ENCODE results near the gene ULK4. TPM values are rescaled to one million over a fixed set of nuclear protein-coding genes. Genes with fewer than 3 reads are reported as not detected.

ULK4 gene
- total and polyA plus RNA-seq, 7 donors, result 2.1 to 18.6 (median 8.9) TPM

- TF ChIP-seq POLR2AphosphoS5 (IDR thresholded peaks at IDR 0.05), result peak in 1 of 4 donors; percentile 1
- no peak for TF ChIP-seq EP300 (IDR thresholded peaks at IDR 0.05)
- H3K4me1 ChIP-seq, result peaks cover 2 to 52% (median 35%) of the 10 kb centered on the region in 4 donors
- intact Hi-C loops (cut with DNase I), result loop anchor here (5.0 to 10.0 kb wide), 3 partner anchors 415 to 743 kb away; partner anchors contain the start of gene RPL14
- peak overlapping the region; percentile 96 to 99 (median 98) for H3K27ac ChIP-seq
- 1% methylated on average over 40 of the region's 40 CpGs for WGBS, 2 donors
- H3K4me3 ChIP-seq, result peak overlapping the region; percentile 70 to 97 (median 90)
- H3K27me3 ChIP-seq, result no peaks in the 10 kb centered on the region
- peak; percentile 70 for DNase-seq
- H3K36me3 ChIP-seq, result no peaks in the 10 kb centered on the region
- no peaks in the 10 kb centered on the region for H3K9me3 ChIP-seq
These were observed 761.8 kb downstream of the ULK4 start for GRCh38 chr3:41199866-41200668.

DNA sequence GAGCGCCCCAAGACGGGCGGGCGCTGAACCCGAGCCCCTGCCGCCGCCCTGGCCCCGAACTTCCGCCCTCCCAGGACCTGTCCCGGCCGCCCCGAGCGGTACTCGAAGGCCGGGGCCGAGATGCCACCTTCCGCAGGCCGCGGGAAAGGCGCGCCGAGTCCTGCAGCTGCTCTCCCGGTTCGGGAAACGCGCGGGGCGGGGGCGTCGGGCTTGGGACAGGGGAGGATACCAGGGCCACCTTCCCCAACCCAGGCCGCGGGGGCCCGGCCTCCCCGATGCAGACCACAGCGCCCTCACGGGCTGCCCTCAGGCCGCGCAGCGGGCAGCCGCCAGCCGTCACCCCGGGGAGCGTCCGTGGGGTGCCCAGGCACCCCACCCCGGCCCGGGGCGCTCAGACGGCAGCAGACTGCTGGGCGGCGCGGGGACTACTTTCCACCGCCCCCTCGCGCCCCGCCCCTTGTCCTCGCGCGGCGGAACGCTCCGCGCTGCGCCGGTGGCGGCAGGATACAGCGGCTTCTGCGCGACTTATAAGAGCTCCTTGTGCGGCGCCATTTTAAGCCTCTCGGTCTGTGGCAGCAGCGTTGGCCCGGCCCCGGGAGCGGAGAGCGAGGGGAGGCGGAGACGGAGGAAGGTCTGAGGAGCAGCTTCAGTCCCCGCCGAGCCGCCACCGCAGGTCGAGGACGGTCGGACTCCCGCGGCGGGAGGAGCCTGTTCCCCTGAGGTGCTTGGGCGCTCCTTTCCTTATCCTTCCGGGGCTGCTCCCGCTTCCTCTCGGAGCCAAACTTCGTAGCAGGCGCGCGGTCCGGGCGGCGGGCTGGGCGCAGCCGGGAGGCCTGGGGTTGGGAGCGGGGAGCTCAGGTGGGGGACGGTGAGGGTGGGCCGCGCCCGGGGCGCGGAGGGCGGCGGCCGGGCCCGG is 762.7 kb downstream of the ULK4 start, which contains the start of gene CTNNB1:
Gene CTNNB1 (plus strand): TSS at position 556 of the 916 bp plus-strand sequence. CDS start 24,564 bp downstream, outside the sequence.
- intact Hi-C loops (cut with DNase I), result loop anchor here (5.0 to 10.0 kb wide), 2 partner anchors 414 to 742 kb away; partner anchors contain the start of gene RPL14
- no peaks in the 10 kb centered on the region for H3K9me3 ChIP-seq
- 0 to 1% methylated on average over 112 of the region's 112 CpGs for WGBS, 2 donors
- H3K4me1 ChIP-seq, result peaks cover 2 to 43% (median 26%) of the 10 kb centered on the region in 4 donors
- no peaks in the 10 kb centered on the region for H3K27me3 ChIP-seq
- H3K36me3 ChIP-seq, result no peaks in the 10 kb centered on the region
- TF ChIP-seq POLR2AphosphoS5 (IDR thresholded peaks at IDR 0.05) (peak; percentile 99 to 100 (median 100)), POLR2A (IDR thresholded peaks at IDR 0.05) (peak; percentile 98), EP300 (IDR thresholded peaks at IDR 0.05) (no peak)
- TF ChIP-seq, protein P1, sequence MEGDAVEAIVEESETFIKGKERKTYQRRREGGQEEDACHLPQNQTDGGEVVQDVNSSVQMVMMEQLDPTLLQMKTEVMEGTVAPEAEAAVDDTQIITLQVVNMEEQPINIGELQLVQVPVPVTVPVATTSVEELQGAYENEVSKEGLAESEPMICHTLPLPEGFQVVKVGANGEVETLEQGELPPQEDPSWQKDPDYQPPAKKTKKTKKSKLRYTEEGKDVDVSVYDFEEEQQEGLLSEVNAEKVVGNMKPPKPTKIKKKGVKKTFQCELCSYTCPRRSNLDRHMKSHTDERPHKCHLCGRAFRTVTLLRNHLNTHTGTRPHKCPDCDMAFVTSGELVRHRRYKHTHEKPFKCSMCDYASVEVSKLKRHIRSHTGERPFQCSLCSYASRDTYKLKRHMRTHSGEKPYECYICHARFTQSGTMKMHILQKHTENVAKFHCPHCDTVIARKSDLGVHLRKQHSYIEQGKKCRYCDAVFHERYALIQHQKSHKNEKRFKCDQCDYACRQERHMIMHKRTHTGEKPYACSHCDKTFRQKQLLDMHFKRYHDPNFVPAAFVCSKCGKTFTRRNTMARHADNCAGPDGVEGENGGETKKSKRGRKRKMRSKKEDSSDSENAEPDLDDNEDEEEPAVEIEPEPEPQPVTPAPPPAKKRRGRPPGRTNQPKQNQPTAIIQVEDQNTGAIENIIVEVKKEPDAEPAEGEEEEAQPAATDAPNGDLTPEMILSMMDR (IDR thresholded peaks at IDR 0.05), result peak in 1 of 4 experiments; percentile 9
- peak within 1 kb of the TSS; percentile 70 to 97 (median 90) for H3K4me3 ChIP-seq
- peak; percentile 96 for DNase-seq
- peak within 1 kb of the TSS; percentile 96 to 99 (median 98) for H3K27ac ChIP-seq

DNA sequence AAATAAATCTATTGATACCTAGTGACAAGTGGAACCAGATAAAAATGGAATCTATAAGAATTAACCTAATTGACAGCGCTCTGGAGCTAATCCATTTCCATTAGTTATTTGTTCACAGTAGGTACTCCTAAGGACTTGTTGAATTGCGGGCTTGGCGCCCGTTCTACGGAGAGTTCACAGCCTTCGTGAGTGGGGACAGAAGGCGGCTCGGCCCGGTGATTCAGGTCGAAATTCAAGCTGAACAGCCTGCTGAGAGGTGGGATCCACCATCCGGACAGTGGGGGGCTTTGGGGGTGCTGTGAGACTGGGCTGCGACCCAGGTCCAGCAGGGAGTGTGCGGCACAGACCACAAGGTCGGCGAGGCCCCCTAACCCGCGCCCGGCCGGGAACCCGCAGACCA is 763.4 kb downstream of the ULK4 start:
- DNase-seq, result peak; percentile 75
- peak overlapping the region; percentile 70 to 97 (median 90) for H3K4me3 ChIP-seq
- TF ChIP-seq EP300 (IDR thresholded peaks at IDR 0.05) (no peak), POLR2AphosphoS5 (IDR thresholded peaks at IDR 0.05) (no peak), POLR2A (IDR thresholded peaks at IDR 0.05) (no peak)
- TF ChIP-seq, protein P1 (IDR thresholded peaks at IDR 0.05), result no peak
- no peaks in the 10 kb centered on the region for H3K9me3 ChIP-seq
- no peaks in the 10 kb centered on the region for H3K27me3 ChIP-seq
- WGBS, 2 donors, result 8 to 9% methylated on average over 20 of the region's 20 CpGs
- no peaks in the 10 kb centered on the region for H3K36me3 ChIP-seq
- intact Hi-C loops (cut with DNase I), result loop anchor here (5.0 to 10.0 kb wide), 2 partner anchors 414 to 741 kb away; partner anchors contain the start of gene RPL14
- peak overlapping the region; percentile 96 to 99 (median 98) for H3K27ac ChIP-seq
- H3K4me1 ChIP-seq, result peaks cover 2 to 36% (median 21%) of the 10 kb centered on the region in 4 donors

DNA sequence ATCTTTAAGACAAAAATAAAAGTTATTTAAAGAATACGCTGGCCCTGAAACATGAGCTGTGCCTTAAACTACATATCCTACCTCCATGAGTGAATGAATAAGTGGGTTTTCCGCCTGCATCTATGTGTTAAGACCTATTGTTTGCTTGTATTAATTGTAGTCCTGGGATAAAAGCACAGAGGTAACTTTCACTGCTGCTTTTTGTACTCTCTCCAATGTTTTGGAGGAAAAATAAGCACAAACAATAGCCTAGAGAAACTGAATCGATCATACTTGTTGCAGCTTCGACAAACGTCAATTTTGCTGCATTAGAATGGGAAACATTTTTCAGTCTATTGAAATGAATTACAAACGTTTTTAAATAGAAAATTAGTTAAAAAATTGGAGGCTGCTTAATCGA is 763.9 kb downstream of the ULK4 start:
- TF ChIP-seq POLR2A (IDR thresholded peaks at IDR 0.05) (no peak), EP300 (IDR thresholded peaks at IDR 0.05) (no peak), POLR2AphosphoS5 (IDR thresholded peaks at IDR 0.05) (no peak)
- TF ChIP-seq, protein P1 (IDR thresholded peaks at IDR 0.05), result peak in 1 of 4 experiments; percentile 4
- no peak for DNase-seq
- H3K27me3 ChIP-seq, result no peaks in the 10 kb centered on the region
- H3K9me3 ChIP-seq, result no peaks in the 10 kb centered on the region
- intact Hi-C loops (cut with DNase I), result loop anchor here (5.0 to 10.0 kb wide), 2 partner anchors 413 to 741 kb away; partner anchors contain the start of gene RPL14
- 82% methylated on average over 7 of the region's 7 CpGs for WGBS, 2 donors
- H3K27ac ChIP-seq, result peak overlapping the region in 1 of 4 donors; percentile 97
- no peaks in the 10 kb centered on the region for H3K36me3 ChIP-seq
- H3K4me1 ChIP-seq, result peaks cover 2 to 32% (median 19%) of the 10 kb centered on the region in 4 donors
- peak overlapping the region in 1 of 4 donors; percentile 89 for H3K4me3 ChIP-seq

Small RNA genes within 50 kb of the gene (small RNA-seq; reads per million reads assigned to genes)
- gene ATP6V0E1P2, result 0 reads per million in 3 donors
- 0 reads per million in 3 donors for gene RF00019
- 0 reads per million in 3 donors for gene RF00096
- 0 reads per million in 3 donors for gene RF00602

Other genes with a start within 250 kb of the ULK4 start
- gene TRAK1, start 129.3 kb upstream of the ULK4 start, total RNA-seq, result 10 to 100 TPM; 17.6 to 42.7 (median 27.2) TPM
- 10 to 100 TPM; 31.8 to 39.5 (median 37.9) TPM for gene TRAK1, start 129.3 kb upstream of the ULK4 start, polyA plus RNA-seq